HepG2 (cell line): ENCODE results near the gene FCHO1. TPM values are rescaled to one million over a fixed set of nuclear protein-coding genes. Genes with fewer than 3 reads are reported as not detected.
A peak's percentile ranks its signal among the peaks of the same experiment; 100 is the strongest.

Source experiments
- ARNTL ChIP-seq: sonication (generic); formaldehyde crosslinking; IDR thresholded peaks from 2 replicates; pipeline ENCODE4 v1.4.0; 2020; ENCODE audit warnings: mild to moderate bottlenecking, missing genetic modification reagents
- CBFB ChIP-seq: sonication (generic); formaldehyde crosslinking; IDR thresholded peaks from 2 replicates; pipeline ENCODE4 v1.4.0; 2020; ENCODE audit warnings: missing genetic modification reagents
- SNAPC2 ChIP-seq: sonication (generic); formaldehyde crosslinking; IDR thresholded peaks from 2 replicates; pipeline ENCODE4 v1.8.1; 2022; ENCODE audit warnings: mild to moderate bottlenecking, missing genetic modification reagents
- ZNF234 ChIP-seq: sonication (generic); formaldehyde crosslinking; conservative IDR thresholded peaks from 2 replicates; pipeline ENCODE4 v1.5.1; 2020; ENCODE audit warnings: mild to moderate bottlenecking, missing genetic modification reagents
- ZNF235 ChIP-seq: sonication (generic); formaldehyde crosslinking; IDR thresholded peaks from 2 replicates; pipeline ENCODE4 v1.8.1; 2023; ENCODE audit warnings: mild to moderate bottlenecking, missing genetic modification reagents, borderline replicate concordance
- polyA plus RNA-seq, 8 experiments: library from polyadenylated mRNA; depleted of rRNA in 3 of 8; stranded (reverse) in 7 of 8; unstranded in 1 of 8; fragments of >200 nt; fragmentation: Illumina TruSeq in 4 of 8; extraction: Trizol in 4 of 8; gene quantifications; 2 replicates each; pipeline versions ENCODE4 v1.2.1 to v1.2.3, GENCODE V29; 2011 to 2016; ENCODE audit warnings: low read depth in 4 of 8, missing spikeins in 1 of 8, mixed read lengths in 1 of 8; ENCODE audit not compliant: insufficient read depth in 1 of 8
- total RNA-seq, 5 experiments: library from RNA; depleted of rRNA; stranded (reverse); fragments of >200 nt; fragmentation: Illumina TruSeq; extraction: Trizol; gene quantifications; 2 replicates each; pipeline ENCODE4 v1.2.3, GENCODE V29; 2016; ENCODE audit warnings: low read depth in 1 of 5
- TF ChIP-seq, protein P1 (sequence below): sonication (generic); formaldehyde crosslinking; IDR thresholded peaks from 2 replicates; pipeline ENCODE4 v1.5.0; 2020; ENCODE audit warnings: mild to moderate bottlenecking, missing genetic modification reagents, borderline replicate concordance
- TF ChIP-seq, protein P2 (sequence below): sonication (generic); formaldehyde crosslinking; IDR thresholded peaks from 2 replicates; pipeline ENCODE4 v1.8.0; 2023; ENCODE audit warnings: mild to moderate bottlenecking, missing genetic modification reagents
- TF ChIP-seq, protein P3 (sequence below): sonication (generic); formaldehyde crosslinking; IDR thresholded peaks from 2 replicates; pipeline ENCODE4 v1.4.0; 2020; ENCODE audit warnings: missing genetic modification reagents
- TF ChIP-seq, protein P4 (sequence below): sonication (generic); formaldehyde crosslinking; IDR thresholded peaks from 2 replicates; pipeline ENCODE4 v1.9.0; 2021; ENCODE audit warnings: mild to moderate bottlenecking, missing genetic modification reagents

FCHO1 gene
- total and polyA plus RNA-seq, 2 of the 13 experiments (the other 11 are each of a cell fraction or from before 2014, with no cell fraction given) = 1.3 to 3.1 TPM

DNA sequence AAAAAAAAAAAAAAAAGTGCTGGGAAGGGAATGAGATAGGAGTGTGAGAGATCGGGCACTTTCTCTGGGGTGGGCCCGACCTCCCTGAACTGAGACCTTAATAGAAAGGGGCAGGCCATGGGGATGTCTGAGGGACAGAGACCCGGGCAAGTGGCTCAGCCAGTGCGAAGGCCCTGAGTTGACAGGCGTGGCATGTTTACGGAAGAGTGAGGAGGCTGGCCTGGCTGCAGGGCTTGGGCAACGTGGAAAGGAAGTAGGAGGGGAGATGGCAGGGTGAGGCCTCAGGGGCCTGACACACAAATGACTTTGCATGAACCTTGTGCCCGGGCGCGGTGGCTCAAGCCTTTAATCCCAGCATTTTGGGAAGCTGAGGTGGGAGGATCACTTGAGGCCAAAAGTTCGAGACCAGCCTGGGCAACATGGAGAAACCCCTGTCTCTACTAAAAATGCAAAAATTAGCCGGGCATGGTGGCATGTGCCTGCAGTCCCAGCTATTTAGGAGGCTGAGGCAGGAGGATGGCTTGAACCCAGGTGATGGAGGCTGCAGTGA, 13.9 kb downstream of the FCHO1 start (continued):
- TF ChIP-seq, protein P1, sequence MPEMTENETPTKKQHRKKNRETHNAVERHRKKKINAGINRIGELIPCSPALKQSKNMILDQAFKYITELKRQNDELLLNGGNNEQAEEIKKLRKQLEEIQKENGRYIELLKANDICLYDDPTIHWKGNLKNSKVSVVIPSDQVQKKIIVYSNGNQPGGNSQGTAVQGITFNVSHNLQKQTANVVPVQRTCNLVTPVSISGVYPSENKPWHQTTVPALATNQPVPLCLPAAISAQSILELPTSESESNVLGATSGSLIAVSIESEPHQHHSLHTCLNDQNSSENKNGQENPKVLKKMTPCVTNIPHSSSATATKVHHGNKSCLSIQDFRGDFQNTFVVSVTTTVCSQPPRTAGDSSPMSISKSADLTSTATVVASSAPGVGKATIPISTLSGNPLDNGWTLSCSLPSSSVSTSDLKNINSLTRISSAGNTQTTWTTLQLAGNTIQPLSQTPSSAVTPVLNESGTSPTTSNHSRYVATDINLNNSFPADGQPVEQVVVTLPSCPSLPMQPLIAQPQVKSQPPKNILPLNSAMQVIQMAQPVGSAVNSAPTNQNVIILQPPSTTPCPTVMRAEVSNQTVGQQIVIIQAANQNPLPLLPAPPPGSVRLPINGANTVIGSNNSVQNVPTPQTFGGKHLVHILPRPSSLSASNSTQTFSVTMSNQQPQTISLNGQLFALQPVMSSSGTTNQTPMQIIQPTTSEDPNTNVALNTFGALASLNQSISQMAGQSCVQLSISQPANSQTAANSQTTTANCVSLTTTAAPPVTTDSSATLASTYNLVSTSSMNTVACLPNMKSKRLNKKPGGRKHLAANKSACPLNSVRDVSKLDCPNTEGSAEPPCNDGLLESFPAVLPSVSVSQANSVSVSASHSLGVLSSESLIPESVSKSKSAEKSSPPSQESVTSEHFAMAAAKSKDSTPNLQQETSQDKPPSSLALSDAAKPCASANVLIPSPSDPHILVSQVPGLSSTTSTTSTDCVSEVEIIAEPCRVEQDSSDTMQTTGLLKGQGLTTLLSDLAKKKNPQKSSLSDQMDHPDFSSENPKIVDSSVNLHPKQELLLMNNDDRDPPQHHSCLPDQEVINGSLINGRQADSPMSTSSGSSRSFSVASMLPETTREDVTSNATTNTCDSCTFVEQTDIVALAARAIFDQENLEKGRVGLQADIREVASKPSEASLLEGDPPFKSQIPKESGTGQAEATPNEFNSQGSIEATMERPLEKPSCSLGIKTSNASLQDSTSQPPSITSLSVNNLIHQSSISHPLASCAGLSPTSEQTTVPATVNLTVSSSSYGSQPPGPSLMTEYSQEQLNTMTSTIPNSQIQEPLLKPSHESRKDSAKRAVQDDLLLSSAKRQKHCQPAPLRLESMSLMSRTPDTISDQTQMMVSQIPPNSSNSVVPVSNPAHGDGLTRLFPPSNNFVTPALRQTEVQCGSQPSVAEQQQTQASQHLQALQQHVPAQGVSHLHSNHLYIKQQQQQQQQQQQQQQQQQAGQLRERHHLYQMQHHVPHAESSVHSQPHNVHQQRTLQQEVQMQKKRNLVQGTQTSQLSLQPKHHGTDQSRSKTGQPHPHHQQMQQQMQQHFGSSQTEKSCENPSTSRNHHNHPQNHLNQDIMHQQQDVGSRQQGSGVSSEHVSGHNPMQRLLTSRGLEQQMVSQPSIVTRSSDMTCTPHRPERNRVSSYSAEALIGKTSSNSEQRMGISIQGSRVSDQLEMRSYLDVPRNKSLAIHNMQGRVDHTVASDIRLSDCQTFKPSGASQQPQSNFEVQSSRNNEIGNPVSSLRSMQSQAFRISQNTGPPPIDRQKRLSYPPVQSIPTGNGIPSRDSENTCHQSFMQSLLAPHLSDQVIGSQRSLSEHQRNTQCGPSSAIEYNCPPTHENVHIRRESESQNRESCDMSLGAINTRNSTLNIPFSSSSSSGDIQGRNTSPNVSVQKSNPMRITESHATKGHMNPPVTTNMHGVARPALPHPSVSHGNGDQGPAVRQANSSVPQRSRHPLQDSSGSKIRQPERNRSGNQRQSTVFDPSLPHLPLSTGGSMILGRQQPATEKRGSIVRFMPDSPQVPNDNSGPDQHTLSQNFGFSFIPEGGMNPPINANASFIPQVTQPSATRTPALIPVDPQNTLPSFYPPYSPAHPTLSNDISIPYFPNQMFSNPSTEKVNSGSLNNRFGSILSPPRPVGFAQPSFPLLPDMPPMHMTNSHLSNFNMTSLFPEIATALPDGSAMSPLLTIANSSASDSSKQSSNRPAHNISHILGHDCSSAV (CRISPR knock-in tag) = no peak
- TF ChIP-seq ZNF234 (CRISPR knock-in tag) (no peak), ZNF235 (CRISPR knock-in tag) (no peak), SNAPC2 (CRISPR knock-in tag) (no peak), ARNTL (peak; percentile 63; the same call in 1 of the 2 replicates), CBFB (CRISPR knock-in tag) (no peak)
- TF ChIP-seq, protein P2, sequence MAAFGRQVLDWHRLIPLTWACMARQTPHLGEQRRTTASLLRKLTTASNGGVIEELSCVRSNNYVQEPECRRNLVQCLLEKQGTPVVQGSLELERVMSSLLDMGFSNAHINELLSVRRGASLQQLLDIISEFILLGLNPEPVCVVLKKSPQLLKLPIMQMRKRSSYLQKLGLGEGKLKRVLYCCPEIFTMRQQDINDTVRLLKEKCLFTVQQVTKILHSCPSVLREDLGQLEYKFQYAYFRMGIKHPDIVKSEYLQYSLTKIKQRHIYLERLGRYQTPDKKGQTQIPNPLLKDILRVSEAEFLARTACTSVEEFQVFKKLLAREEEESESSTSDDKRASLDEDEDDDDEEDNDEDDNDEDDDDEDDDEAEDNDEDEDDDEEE = peak; percentile 42; the same call in 1 of the 2 replicates
- TF ChIP-seq, protein P3, sequence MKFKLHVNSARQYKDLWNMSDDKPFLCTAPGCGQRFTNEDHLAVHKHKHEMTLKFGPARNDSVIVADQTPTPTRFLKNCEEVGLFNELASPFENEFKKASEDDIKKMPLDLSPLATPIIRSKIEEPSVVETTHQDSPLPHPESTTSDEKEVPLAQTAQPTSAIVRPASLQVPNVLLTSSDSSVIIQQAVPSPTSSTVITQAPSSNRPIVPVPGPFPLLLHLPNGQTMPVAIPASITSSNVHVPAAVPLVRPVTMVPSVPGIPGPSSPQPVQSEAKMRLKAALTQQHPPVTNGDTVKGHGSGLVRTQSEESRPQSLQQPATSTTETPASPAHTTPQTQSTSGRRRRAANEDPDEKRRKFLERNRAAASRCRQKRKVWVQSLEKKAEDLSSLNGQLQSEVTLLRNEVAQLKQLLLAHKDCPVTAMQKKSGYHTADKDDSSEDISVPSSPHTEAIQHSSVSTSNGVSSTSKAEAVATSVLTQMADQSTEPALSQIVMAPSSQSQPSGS (CRISPR knock-in tag) = peak; percentile 34; the same call in 1 of the 2 replicates
- TF ChIP-seq, protein P4, sequence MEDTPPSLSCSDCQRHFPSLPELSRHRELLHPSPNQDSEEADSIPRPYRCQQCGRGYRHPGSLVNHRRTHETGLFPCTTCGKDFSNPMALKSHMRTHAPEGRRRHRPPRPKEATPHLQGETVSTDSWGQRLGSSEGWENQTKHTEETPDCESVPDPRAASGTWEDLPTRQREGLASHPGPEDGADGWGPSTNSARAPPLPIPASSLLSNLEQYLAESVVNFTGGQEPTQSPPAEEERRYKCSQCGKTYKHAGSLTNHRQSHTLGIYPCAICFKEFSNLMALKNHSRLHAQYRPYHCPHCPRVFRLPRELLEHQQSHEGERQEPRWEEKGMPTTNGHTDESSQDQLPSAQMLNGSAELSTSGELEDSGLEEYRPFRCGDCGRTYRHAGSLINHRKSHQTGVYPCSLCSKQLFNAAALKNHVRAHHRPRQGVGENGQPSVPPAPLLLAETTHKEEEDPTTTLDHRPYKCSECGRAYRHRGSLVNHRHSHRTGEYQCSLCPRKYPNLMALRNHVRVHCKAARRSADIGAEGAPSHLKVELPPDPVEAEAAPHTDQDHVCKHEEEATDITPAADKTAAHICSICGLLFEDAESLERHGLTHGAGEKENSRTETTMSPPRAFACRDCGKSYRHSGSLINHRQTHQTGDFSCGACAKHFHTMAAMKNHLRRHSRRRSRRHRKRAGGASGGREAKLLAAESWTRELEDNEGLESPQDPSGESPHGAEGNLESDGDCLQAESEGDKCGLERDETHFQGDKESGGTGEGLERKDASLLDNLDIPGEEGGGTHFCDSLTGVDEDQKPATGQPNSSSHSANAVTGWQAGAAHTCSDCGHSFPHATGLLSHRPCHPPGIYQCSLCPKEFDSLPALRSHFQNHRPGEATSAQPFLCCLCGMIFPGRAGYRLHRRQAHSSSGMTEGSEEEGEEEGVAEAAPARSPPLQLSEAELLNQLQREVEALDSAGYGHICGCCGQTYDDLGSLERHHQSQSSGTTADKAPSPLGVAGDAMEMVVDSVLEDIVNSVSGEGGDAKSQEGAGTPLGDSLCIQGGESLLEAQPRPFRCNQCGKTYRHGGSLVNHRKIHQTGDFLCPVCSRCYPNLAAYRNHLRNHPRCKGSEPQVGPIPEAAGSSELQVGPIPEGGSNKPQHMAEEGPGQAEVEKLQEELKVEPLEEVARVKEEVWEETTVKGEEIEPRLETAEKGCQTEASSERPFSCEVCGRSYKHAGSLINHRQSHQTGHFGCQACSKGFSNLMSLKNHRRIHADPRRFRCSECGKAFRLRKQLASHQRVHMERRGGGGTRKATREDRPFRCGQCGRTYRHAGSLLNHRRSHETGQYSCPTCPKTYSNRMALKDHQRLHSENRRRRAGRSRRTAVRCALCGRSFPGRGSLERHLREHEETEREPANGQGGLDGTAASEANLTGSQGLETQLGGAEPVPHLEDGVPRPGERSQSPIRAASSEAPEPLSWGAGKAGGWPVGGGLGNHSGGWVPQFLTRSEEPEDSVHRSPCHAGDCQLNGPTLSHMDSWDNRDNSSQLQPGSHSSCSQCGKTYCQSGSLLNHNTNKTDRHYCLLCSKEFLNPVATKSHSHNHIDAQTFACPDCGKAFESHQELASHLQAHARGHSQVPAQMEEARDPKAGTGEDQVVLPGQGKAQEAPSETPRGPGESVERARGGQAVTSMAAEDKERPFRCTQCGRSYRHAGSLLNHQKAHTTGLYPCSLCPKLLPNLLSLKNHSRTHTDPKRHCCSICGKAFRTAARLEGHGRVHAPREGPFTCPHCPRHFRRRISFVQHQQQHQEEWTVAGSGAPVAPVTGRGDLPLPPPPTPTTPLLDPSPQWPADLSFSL = no peak
